Stimulated activated CD4-positive, alpha-beta T cell treated with anti-CD3 and anti-CD28 coated beads, TNF-alpha, amount 100 ng/mL, for 48 hours (primary cell): ENCODE results near the gene TRIM22.
"Not testable (repeated sequence)": the region's sequence is repeated elsewhere in the genome, so short reads cannot be mapped to it uniquely, and the experiment has no call there.

Experiments used
- DNase-seq, 3 donors: peaks; one replicate each; pipeline ENCODE4 v3.0.0-alpha.2; 2020; ENCODE audit warnings: low read depth in 3 of 3

Gene TRIM22, protein sequence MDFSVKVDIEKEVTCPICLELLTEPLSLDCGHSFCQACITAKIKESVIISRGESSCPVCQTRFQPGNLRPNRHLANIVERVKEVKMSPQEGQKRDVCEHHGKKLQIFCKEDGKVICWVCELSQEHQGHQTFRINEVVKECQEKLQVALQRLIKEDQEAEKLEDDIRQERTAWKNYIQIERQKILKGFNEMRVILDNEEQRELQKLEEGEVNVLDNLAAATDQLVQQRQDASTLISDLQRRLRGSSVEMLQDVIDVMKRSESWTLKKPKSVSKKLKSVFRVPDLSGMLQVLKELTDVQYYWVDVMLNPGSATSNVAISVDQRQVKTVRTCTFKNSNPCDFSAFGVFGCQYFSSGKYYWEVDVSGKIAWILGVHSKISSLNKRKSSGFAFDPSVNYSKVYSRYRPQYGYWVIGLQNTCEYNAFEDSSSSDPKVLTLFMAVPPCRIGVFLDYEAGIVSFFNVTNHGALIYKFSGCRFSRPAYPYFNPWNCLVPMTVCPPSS

DNA sequence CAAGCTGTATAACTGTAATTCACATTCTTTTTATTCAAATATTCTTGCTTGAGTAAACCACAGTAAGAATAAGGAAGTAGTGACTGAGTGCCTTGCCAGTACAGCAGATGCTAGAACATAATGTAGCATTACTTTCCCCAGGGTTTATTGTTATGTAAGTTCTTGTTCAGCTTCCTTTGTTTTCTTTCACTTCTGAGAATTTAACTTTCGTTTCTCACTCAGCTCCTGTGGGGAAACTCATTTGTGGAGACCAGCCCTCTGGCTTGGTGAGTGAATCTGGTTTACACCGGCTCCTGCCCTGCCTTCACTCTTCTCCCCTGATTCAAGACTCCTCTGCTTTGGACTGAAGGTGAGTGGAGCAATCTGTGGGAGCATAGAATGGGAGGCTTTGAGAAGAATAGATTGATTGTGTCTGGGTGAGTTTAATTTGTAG, at the start of gene TRIM22:
TRIM22 (plus strand) TSS at position 240 of the 433 bp plus-strand sequence. CDS start 6,443 bp downstream, outside the sequence.
- DNase-seq: peak in 2 of 3 donors; percentile 21 to 26

DNA sequence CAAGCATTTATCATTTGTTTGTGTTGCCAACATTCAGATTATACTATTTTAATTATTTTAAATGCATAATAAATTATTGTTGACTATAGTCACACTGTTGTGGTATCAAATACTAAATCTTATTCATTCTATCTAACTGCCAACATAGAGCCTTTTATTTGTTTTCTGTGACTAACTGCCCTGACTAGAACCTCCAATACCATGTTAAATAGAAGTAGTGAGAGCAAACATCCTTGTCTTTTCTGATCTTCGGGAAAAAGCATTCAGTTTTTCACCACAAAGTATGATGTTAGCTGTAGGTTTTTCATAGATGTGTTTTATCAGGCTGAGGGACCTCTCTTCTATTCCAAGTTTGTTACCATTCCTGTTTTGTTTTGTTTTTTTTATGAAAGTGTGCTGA, 49.6 kb upstream of the TRIM22 start:
- no peak for DNase-seq

DNA sequence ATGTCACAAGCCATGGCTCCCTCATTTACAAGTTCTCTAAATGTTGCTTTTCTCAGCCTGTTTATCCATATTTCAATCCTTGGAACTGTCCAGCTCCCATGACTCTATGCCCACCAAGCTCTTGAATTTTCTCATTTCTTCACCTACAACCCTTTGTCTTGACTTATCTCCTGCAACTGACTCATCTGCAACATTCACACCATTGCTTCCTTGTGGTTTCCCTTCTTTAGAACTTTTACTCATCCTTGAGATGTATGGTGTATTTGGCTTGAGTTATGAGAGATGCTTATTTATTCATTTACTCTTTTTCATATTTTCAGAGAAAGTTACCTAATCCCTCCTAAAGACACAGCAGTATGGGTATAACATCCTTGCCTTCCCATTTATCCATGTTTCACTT, 46.0 kb upstream of the TRIM22 start:
- DNase-seq: no peak

DNA sequence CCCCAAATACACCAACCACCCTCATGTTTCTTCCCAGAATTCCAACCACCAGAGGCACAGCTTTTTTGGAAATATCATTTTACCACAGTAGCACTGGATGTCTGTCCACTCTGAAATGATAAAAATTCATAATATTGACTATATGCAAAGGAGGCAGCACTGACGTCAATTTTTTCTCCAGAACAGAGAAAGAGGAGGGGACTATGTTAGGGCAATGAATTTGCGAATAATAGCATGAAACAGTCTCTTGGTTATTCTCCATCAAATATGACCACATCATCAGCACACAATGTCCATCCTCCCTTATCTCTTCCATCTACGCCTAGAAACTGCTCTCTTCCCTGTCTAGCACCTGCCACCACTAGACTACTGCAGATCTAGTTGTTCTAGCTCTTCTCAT, 43.5 kb upstream of the TRIM22 start:
- no peak for DNase-seq

DNA sequence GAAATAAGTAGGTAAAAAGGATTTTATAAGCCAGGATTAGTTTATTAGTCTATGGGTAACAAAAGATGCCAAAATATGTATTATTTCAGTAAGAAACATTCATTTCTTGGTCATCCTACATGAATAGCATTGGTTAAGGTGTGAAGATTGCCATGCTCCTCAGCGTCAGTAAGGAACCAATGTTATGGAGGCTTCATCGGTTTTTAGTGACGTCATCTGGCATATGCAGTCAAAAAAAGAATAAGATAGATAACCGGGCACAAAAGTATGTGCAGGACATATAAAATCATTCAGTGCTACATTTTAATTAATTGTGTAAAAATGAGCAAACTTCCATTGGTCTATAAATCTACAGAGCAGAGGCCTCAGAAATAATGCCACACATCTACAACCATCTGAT, 34.1 kb upstream of the TRIM22 start:
- DNase-seq: no peak

DNA sequence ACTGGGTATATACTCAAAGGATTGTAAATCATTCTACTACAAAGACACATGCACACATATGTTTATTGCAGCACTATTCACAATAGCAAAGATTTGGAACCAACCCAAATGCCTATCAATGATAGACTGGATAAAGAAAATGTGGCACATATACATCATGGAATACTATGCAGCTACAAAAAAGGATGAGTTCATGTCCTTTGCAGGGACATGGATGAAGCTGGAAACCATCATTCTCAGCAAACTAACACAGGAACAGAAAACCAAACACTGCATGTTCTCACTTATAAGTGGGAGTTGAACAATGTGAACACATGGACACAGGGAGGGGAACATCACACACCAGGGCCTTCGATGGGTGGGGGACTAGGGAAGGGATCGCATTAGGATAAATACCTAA, 32.6 kb upstream of the TRIM22 start:
- not testable (repeated sequence) for DNase-seq

DNA sequence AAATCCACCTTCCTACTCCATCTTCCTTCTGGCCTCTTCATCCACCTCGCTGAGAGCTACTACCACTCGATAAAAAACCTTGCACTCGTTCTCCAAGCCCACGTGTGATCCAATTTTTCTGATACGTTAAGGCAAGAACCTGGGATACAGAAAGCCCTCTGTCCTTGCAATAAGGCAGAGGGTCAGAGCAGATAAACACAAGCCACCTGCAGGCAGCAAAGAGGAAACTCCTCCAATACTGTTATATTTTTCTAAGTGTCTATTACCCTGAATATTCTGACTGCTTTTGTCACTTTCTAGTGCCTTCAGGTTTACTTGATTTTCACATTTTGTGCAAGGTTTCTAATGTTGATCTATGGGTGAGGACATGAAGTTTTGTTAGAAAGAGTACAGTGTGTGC, 31.3 kb upstream of the TRIM22 start:
- DNase-seq: no peak

DNA sequence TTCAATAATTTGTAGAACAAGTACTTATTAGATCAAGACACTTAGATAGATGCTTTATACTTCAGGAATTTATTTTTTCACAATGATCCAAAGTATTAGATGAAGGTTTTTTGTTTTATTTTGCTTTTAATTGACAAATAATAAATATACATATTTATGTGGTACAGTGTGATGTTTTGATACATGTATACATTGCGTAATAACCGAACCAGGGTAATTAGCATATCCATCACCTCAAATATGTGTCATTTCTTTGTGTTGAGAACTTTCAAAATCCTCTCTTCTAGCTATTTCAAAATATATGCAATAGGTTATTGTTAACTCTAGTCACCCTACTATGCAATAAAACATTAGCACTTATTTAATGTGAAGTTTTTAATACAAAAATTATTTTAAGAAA, 26.1 kb upstream of the TRIM22 start:
- no peak for DNase-seq

DNA sequence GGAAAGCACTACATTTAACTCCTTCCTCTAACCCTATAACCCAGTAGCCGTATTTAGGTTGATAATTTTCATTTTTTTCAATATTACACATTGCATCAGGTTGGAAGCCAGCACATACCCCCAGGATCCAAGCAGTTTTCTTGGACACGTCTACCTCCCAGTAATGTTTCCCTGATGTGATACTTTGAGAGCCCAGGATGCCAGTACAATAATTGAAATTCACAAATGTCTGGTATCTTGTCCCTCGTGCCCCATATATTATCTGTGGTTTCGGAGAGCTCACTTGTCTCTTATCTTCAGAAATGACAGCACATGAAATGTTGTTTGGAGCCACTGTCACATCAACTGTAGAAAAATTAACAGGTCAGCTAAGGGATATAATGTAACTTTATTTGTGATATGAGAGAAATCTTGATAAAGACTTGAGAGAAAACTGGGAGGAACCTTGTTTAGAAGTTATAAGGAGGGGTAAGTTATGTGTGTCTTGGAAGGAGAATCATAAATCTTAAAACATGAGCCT, 24.5 kb upstream of the TRIM22 start:
- no peak for DNase-seq

DNA sequence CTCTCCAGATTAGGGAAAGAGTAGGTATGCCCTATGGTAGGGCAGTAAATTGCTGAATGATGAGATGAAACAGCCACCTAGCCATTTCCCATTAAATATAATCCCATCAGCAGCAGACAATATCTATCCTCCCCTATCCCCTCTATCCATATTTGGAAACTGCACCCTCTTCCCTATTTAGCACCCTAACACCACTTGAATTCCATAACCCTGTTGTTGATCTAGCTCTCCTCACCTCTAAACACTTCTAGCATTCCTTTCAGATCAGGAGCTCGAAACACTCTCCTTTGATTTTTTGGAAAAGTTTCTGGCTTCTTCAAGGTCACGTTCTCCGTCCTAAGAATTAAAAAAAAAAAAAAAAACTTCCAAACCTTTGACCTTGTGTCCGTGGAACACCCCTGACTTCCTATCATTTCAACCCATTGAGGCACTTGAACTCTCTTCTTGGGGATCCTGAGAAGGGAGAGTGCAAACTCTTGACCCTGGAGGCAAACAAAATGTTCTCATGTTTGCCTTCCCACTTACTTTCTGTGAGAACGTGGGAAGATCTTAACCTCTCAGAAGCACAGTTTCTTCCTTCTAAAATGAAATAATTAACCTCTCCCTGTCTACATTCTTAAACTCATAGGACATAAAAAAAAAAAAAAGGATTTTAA, 23.7 kb upstream of the TRIM22 start:
- no peak for DNase-seq

DNA sequence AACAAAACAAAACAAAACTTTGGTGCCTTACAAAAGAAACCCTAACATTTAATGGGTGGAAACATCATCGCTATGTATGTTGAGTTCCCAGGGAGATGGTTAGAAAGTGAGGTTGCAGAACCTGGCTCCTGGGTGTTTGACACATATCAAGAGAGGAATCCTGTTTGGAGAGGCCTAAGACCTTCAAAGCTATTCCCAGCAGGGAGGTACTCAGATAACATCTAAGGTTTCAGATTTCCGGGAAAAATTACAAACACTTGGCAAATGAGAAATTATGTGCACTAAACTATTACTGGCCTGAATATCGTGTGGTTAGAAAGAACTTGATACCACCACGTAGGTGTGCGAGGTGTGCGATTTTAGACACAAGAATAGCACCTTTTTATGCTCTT, 23.2 kb upstream of the TRIM22 start:
- no peak for DNase-seq

DNA sequence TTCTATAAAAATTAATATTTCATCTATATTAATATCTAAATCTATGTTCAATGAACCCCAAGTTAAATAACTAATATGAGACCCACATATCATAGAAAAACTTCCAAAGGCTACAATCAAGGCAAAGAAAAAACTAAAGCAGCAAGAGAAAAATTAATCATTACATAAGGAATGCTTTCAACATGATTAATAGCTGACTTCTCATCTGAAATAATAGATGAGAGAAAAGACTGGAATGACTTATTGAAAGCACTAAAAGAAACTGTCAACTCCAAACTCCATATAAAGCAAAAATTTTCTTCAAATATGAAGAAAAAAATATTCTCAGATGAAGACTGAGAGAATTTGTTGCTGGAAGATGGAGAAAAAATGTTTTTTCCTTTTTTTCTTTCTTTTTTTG, 17.8 kb upstream of the TRIM22 start:
- DNase-seq: no peak

DNA sequence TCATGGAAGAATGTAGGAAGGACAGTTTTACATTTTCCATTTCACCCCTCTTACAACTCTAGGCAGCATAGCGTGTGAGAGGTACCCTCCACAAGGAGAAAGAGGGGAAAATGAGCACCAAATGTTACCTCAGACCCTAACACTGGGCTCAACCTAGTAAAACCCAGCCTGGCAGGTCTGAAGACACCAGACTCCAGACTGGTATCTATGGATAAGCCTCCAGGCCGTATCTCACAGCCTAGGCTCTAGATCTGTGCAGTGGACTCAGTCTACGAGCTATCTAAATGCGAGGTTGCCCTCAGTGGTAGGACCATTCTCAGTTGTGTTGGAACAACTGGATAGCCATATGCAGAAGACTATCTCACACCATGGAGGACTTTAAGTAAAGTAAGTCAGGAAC, 15.2 kb upstream of the TRIM22 start:
- DNase-seq: no peak

DNA sequence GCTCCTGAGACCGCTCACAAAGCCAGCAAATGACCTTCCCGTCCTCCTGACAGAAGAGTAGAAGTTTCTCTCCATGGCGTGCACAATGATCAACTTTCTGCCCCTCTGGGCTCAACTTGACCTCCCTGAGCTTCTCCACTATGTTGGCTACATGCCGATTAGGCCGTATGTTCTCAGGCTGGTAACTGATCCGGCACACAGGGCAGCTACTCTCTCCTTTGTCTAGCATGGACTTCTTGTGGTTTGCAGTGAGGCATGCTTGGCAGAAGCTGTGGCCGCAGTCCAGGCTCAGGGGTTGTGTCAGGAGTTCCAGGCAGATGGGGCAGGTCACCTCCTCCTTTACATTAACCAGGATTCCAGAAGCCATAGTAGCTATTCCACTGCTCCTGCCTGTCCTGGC, 9.8 kb upstream of the TRIM22 start:
- no peak for DNase-seq

DNA sequence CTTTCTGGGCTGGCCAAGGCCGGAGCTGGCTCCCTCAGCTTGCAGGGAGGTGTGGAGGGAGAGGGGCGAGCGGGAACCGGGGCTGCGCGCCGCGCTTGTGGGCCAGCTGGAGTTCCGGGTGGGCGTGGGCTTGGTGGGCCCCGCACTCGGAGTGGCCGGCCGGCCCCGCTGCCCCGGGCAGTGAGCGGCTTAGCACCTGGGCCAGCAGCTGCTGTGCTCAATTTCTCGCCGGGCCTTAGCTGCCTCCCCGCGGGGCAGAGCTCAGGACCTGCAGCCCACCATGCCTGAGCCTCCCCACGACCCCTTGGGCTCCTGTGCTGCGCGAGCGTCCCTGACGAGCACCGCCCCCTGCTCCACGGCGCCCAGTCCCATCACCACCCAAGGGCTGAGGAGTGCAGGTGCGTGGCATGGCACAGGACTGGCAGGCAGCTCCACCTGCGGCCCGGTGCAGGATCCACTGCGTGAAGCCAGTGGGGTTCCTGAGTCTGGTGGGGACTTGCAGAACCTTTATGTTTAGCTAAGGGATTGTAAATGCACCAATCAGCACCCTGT, 6.6 kb upstream of the TRIM22 start:
- DNase-seq: not testable (repeated sequence)

DNA sequence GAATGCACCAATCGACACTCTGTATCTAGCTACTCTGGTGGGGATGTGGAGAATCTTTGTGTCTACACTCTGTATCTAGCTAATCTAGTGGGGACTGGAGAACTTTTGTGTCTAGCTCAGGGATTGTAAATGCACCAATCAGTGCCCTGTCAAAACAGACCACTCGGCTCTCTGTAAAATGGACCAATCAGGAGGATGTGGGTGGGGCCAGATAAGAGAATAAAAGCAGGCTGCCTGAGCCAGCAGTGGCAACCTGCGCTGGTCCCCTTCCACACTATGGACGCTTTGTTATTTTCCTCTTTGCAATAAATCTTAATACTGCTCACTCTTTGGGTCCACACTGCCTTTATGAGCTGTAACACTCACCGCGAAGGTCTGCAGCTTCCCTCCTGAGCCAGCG, 6.0 kb upstream of the TRIM22 start:
- DNase-seq: peak in 1 of 3 donors; percentile 21

DNA sequence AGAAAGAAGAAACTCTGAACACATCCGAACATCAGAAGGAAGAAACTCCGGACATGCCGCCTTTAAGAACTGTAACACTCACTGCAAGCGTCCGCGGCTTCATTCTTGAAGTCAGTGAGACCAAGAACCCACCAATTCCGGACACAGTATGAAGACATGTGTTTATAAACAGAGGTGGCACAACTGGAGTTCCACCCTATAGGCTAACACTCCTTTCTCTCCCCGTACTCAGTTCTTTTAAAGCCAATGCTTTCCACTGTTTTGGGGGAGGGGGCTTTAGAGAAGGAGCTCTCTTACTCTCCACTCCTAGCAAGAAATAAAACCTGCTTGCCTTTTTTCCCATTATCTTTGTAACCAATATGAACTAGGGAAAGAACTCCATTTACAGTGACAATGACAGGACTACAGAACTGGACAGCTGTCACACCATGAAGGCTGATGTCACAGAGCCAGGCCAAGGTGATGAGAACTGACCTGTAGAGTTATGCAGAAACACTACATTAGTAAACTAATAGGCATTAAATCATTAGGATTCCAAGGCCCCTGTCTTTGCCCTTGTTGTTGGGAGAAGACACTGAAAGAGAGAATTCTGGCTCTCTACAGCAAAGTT, 5.4 kb upstream of the TRIM22 start:
- no peak for DNase-seq

DNA sequence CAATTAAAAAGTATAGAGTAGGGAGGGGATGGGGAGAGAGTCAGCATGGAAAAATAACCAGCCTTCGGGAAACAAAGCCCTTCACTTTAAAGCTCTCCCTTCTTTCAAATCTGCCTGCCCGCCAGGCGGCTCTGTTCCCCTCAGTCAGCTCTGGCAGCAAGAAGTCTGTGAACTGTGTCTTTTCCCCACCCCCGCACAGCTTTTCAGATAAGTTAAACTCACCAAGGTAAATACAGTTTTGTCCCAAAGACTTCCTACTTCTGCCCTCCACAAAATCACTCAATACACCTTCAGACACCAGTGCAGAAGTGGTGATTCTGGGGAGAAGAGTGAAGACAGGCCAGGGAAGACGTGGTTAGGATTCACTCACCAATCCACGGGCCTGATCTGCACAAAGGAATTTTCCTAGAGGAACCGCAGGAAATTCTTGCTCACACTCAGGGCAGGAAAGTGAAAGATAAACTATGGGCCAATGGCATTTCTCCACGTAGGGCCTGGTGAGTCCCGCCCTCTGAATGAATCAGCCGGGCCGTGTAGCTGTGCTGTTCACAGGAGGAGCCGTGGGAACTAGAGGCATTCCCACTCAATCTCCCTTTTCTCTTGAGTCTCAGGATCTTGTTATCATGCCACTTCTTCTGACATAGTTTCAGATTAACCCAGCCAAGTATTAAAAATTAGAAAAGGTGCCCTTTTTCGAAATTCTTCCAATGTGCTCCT, 4.8 kb upstream of the TRIM22 start, which contains the start of gene TRIM5:
TRIM5 (minus strand) TSS at position 429 of the 717 bp plus-strand sequence. CDS start 4,897 bp downstream, outside the sequence.
- peak; percentile 56 to 76 (median 65) for DNase-seq

DNA sequence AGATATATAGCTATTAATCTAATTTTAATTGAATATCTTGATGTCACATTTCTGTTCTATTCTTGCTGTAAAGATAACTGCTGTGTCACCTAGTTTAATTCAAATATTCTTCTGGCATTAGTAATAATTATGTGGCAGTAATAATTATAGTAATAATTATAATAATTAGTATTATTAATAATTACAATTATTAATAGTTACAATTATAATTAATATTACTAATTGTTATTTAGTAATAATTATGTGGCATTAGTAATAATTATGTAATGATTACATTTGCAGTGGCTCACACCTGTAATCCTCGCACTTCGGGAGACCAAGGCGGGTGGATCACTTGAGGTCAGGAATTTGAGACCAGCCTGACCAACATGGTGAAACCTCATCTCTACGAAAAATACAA, 3.2 kb upstream of the TRIM22 start:
- no peak for DNase-seq

DNA sequence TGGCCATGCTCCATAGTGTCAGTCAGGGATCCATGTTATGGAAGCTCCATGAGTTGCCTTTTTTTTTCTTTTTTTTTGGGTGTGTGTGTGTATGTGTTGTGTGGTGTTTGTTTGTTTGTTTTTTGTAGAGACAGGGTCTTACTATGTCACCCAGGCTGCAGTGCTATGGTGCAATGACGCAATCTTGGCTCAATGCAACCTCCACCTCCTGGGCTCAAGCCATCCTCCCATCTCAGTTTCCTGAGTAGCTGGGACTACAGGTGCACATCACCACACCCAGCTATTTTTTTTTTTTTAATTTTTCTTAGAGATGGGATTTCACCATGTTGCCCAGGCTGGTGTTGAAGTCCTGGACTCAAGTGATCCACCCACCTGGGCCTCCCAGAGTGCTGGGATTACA, 1.1 kb upstream of the TRIM22 start:
- no peak for DNase-seq

DNA sequence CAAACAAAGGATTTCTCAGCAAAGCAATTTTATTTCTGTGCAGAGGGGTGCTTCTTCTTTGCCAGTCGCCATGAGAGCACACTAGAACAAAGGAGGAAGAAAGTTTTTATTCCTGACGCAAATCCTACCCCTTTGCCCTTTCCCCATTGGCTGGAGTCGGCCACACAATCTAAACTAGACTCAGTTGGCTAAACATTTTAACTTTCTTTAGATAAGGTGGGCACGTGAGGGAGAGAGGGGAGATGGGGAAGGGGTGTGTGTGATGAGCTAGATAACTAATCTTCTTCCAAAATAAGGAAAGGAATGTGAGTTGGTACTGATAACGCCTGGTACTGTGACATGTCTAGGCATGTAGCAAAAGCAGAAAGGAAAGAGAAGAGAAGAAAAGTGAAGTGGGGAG, 626 bp downstream of the TRIM22 start:
- no peak for DNase-seq
